Ishikawa (cell line): ENCODE data around the gene FAM98B.

Source experiments
- CEBPB ChIP-seq: IDR thresholded peaks from 2 replicates; pipeline ENCODE4 v1.6.1; 2012
- CREB1 ChIP-seq: IDR thresholded peaks from 2 replicates; pipeline ENCODE4 v1.6.1; 2012; ENCODE audit warnings: low read depth
- EGR1 ChIP-seq: IDR thresholded peaks from 2 replicates; pipeline ENCODE4 v1.6.1; 2012
- EP300 ChIP-seq: IDR thresholded peaks from 2 replicates; pipeline ENCODE4 v1.6.1; 2012; ENCODE audit warnings: borderline replicate concordance
- NFIC ChIP-seq: IDR thresholded peaks from 2 replicates; pipeline ENCODE4 v1.6.1; 2012
- RAD21 ChIP-seq: IDR thresholded peaks from 2 replicates; pipeline ENCODE4 v1.6.1; 2012; ENCODE audit warnings: low read depth
- TAF1 ChIP-seq: IDR thresholded peaks from 2 replicates; pipeline ENCODE4 v1.6.1; 2012; ENCODE audit warnings: low read depth, mild to moderate bottlenecking
- TCF12 ChIP-seq: IDR thresholded peaks from 2 replicates; pipeline ENCODE4 v1.6.1; 2012; ENCODE audit warnings: low read depth
- TEAD4 ChIP-seq: IDR thresholded peaks from 2 replicates; pipeline ENCODE4 v1.6.1; 2012
- YY1 ChIP-seq: IDR thresholded peaks from 2 replicates; pipeline ENCODE4 v1.6.1; 2012; ENCODE audit warnings: low read depth
- ZBTB7A ChIP-seq: IDR thresholded peaks from 2 replicates; pipeline ENCODE4 v1.6.1; 2012; ENCODE audit warnings: low read depth
- TF ChIP-seq, protein P1 (sequence below): IDR thresholded peaks from 2 replicates; pipeline ENCODE4 v1.6.1; 2012
- TF ChIP-seq, protein P2 (sequence below): IDR thresholded peaks from 2 replicates; pipeline ENCODE4 v1.6.1; 2012; ENCODE audit warnings: low read depth, mild to moderate bottlenecking
- TF ChIP-seq, protein P3 (sequence below): IDR thresholded peaks from 2 replicates; pipeline ENCODE4 v1.6.1; 2012

DNA sequence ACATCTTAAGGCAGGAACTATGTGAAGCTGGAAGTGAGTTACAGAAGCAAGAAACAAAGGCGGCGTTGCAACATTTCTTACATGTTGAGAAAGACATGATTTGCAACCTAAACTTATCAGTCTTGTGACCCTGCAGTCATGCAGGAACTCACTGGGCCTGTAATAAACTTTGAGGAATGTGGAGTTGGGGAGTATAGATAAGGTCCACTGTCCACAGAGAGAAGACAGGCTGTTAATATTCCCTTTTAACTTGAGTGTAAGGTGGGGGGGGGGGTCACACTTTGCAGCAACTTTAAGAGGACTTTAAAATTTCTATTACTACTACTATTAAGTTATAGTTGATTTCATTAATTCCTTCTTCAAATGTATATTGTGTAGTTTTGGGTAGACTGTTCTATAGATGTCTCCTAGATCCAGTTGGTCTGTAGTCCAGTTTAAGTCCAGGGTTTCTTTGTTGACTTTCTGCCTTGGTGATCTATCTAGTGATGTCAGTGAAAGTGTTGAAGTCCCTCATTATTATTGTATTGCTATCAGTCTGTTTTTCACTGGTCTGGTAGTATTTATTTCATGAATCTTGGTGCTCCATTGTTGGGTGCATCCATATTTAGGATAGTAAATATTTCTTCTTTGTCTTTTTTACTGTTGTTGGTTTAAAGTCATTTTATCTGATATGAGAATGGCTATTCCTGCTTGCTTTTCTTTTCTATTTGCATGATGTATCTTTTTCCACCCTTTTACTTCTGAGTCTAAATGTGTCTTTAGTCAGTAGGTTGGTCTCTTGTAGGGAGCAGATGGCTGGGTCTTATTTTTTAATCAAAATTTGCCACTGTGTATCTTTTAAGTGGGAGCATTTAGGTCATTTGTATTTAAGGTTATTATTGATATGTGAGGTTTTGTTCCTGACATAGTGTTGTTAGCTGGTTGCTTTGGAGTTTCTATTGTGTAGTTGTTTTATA lies 15.6 kb upstream of the FAM98B start:
- TF ChIP-seq YY1: no peak
- TF ChIP-seq, protein P1, sequence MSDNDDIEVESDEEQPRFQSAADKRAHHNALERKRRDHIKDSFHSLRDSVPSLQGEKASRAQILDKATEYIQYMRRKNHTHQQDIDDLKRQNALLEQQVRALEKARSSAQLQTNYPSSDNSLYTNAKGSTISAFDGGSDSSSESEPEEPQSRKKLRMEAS: no peak
- TF ChIP-seq, protein P2, sequence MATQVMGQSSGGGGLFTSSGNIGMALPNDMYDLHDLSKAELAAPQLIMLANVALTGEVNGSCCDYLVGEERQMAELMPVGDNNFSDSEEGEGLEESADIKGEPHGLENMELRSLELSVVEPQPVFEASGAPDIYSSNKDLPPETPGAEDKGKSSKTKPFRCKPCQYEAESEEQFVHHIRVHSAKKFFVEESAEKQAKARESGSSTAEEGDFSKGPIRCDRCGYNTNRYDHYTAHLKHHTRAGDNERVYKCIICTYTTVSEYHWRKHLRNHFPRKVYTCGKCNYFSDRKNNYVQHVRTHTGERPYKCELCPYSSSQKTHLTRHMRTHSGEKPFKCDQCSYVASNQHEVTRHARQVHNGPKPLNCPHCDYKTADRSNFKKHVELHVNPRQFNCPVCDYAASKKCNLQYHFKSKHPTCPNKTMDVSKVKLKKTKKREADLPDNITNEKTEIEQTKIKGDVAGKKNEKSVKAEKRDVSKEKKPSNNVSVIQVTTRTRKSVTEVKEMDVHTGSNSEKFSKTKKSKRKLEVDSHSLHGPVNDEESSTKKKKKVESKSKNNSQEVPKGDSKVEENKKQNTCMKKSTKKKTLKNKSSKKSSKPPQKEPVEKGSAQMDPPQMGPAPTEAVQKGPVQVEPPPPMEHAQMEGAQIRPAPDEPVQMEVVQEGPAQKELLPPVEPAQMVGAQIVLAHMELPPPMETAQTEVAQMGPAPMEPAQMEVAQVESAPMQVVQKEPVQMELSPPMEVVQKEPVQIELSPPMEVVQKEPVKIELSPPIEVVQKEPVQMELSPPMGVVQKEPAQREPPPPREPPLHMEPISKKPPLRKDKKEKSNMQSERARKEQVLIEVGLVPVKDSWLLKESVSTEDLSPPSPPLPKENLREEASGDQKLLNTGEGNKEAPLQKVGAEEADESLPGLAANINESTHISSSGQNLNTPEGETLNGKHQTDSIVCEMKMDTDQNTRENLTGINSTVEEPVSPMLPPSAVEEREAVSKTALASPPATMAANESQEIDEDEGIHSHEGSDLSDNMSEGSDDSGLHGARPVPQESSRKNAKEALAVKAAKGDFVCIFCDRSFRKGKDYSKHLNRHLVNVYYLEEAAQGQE: no peak
- TF ChIP-seq EGR1: no peak
- TF ChIP-seq EP300: no peak
- TF ChIP-seq TAF1: no peak
- no peak for TF ChIP-seq CEBPB
- no peak for TF ChIP-seq ZBTB7A
- TF ChIP-seq TCF12: no peak
- TF ChIP-seq RAD21: no peak
- TF ChIP-seq, protein P3, sequence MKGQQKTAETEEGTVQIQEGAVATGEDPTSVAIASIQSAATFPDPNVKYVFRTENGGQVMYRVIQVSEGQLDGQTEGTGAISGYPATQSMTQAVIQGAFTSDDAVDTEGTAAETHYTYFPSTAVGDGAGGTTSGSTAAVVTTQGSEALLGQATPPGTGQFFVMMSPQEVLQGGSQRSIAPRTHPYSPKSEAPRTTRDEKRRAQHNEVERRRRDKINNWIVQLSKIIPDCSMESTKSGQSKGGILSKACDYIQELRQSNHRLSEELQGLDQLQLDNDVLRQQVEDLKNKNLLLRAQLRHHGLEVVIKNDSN: no peak
- no peak for TF ChIP-seq NFIC
- no peak for TF ChIP-seq TEAD4
- TF ChIP-seq CREB1: no peak
